Measurements from ENCODE around the gene PADI6. TPM values are rescaled to one million over a fixed set of nuclear protein-coding genes. Genes with fewer than 3 reads are reported as not detected.

The PADI6 gene
- total and polyA plus RNA-seq, 4 donors = not detected

DNA sequence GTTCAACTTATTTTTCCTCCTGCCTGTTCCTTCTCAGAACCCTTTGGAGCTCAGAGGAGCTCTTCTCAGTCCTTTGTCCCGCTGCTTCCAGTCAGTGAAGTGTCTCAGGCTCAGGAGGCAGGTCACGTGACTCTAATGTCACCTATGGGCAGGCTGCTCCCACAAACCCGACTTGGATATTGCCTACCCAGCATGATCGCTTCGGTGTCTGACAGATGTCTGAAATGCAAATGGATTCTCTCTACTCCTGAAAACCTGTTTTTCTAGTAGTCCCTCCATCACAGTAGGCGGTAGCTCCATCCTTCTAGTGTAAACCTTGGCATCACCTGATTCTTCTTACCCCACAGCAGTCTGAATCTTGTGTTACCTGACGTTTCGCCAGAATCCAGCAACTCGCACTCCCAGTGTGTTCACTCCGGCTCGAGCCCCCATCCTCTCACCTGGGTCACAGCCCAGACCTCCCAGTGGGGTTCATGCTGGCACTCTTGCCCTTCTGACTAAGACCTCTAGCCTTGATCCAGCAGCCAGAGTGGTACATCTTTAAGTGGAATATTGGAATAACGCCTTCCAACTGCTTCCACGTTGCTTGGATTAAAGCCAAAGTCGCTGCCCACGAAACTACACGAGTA is 5.4 kb downstream of the PADI6 start:
- H3K4me1 ChIP-seq (ENCODE audit: control insufficient read depth in 5 of 5, insufficient read depth in 5 of 5, low read length in 5 of 5) = no peaks in the 10 kb centered on the region
- no peak for ATAC-seq (ENCODE audit: insufficient read depth, low FRiP score)
- no peak for TF ChIP-seq CTCF (IDR thresholded peaks at IDR 0.05; ENCODE audit: control extremely low read depth, extremely low read depth)
- H3K27ac ChIP-seq (ENCODE audit: low read depth in 1 of 2, low read length in 1 of 2) = no peak overlapping the region
- WGBS, 2 donors = 31 to 46% methylated on average over 16 of the region's 16 CpGs
- DNase-seq = peak; percentile 13 to 50 (median 17)
- H3K27me3 ChIP-seq (ENCODE audit: control insufficient read depth in 3 of 3, insufficient read depth in 3 of 3, low read length in 2 of 3) = peaks cover 0 to 3% (median 0%) of the 10 kb centered on the region in 3 donors
- no peak overlapping the region for H3K9ac ChIP-seq (ENCODE audit: insufficient read depth in 1 of 2, low read length in 2 of 2)
- H3K4me3 ChIP-seq = no peak overlapping the region
- no peaks in the 10 kb centered on the region for H3K36me3 ChIP-seq (ENCODE audit: control insufficient read depth in 4 of 4, insufficient read depth in 4 of 4, low read length in 4 of 4)
- H3K9me3 ChIP-seq (ENCODE audit: control insufficient read depth in 4 of 4, insufficient read depth in 3 of 4, low read length in 3 of 4) = no peaks in the 10 kb centered on the region

DNA sequence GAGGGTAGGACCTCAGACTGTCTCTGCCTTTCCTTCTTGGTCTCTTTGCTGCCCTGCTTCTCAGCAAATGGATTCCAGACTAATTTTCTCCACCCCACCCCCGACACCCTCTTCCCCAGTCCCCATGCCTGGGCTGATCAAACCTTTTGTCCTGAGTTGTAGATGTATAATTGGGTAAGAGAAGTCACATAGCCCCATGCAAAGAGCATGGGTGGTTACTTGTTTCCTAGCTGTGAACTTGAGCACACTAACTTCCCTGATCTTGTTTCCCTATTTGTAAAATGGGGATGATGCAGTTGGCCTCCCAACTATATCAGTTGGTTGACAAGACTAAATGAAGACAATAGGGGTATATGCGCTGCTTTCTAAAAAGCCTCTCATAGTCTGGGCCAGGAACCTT is 9.2 kb downstream of the PADI6 start:
- Histone ChIP-seq H3K36me3 (ENCODE audit: control insufficient read depth in 4 of 4, insufficient read depth in 4 of 4, low read length in 4 of 4) (no peaks in the 10 kb centered on the region), H3K9me3 (ENCODE audit: control insufficient read depth in 4 of 4, insufficient read depth in 3 of 4, low read length in 3 of 4) (no peaks in the 10 kb centered on the region), H3K4me1 (ENCODE audit: control insufficient read depth in 5 of 5, insufficient read depth in 5 of 5, low read length in 5 of 5) (no peaks in the 10 kb centered on the region), H3K27ac (ENCODE audit: low read depth in 1 of 2, low read length in 1 of 2) (no peak overlapping the region), H3K4me3 (no peak overlapping the region), H3K27me3 (ENCODE audit: control insufficient read depth in 3 of 3, insufficient read depth in 3 of 3, low read length in 2 of 3) (peaks cover 0 to 3% (median 0%) of the 10 kb centered on the region in 3 donors), H3K9ac (ENCODE audit: insufficient read depth in 1 of 2, low read length in 2 of 2) (no peak overlapping the region)
- ATAC-seq (ENCODE audit: insufficient read depth, low FRiP score) (no peak), DNase-seq (no peak)
- 83 to 100% methylated on average over 2 of the region's 2 CpGs for WGBS, 2 donors
- TF ChIP-seq CTCF (IDR thresholded peaks at IDR 0.05; ENCODE audit: control extremely low read depth, extremely low read depth) = no peak

- Histone ChIP-seq H3K27ac (ENCODE audit: low read depth in 1 of 2, low read length in 1 of 2) (no peak overlapping the region), H3K9me3 (ENCODE audit: control insufficient read depth in 4 of 4, insufficient read depth in 3 of 4, low read length in 3 of 4) (no peaks in the 10 kb centered on the region), H3K9ac (ENCODE audit: insufficient read depth in 1 of 2, low read length in 2 of 2) (no peak overlapping the region), H3K27me3 (ENCODE audit: control insufficient read depth in 3 of 3, insufficient read depth in 3 of 3, low read length in 2 of 3) (no peaks in the 10 kb centered on the region), H3K36me3 (ENCODE audit: control insufficient read depth in 4 of 4, insufficient read depth in 4 of 4, low read length in 4 of 4) (no peaks in the 10 kb centered on the region), H3K4me1 (ENCODE audit: control insufficient read depth in 5 of 5, insufficient read depth in 5 of 5, low read length in 5 of 5) (no peaks in the 10 kb centered on the region), H3K4me3 (no peak overlapping the region)
- TF ChIP-seq CTCF (IDR thresholded peaks at IDR 0.05; ENCODE audit: control extremely low read depth, extremely low read depth) = no peak
- WGBS, 2 donors = 68 to 71% methylated on average over 10 of the region's 10 CpGs
- no peak for ATAC-seq (ENCODE audit: insufficient read depth, low FRiP score)
- no peak for DNase-seq
Measured at GRCh38 chr1:17392199-17392740, 20.3 kb downstream of the PADI6 start.

Measured in lung (tissue), 12 donors.